Thoracic aorta (tissue), 2 donors: ENCODE measurements around the gene RNF4. TPM values are rescaled to one million over a fixed set of nuclear protein-coding genes. Genes with fewer than 3 reads are reported as not detected.

ENCODE experiments used
- ATAC-seq: fragments of 150-250 bp; one replicate; pipeline ENCODE4 v1.8.0; 2017; ENCODE audit warnings: low read depth; ENCODE audit not compliant: insufficient number of reproducible peaks, low FRiP score
- DNase-seq: peaks from one replicate; pipeline ENCODE4 v3.0.0-alpha.2; 2020; ENCODE audit warnings: low spot score
- H3K27ac ChIP-seq, 2 donors: fragments of 200-600 bp; sonication (generic); 1 replicate in 1 of 2; 2 replicates in 1 of 2; pipeline ENCODE4 v1.5.1; 2016; ENCODE audit warnings: mild to moderate bottlenecking in 2 of 2, moderate library complexity in 2 of 2
- H3K27me3 ChIP-seq: fragments of 200-600 bp; sonication (generic); replicated peaks from 2 replicates; pipeline ENCODE4 v1.6.0; 2016; ENCODE audit warnings: mild to moderate bottlenecking; ENCODE audit not compliant: insufficient read depth
- H3K36me3 ChIP-seq: fragments of 200-600 bp; sonication (generic); one replicate; pipeline ENCODE4 v1.5.1; 2016
- H3K4me1 ChIP-seq, 2 donors: fragments of 200-600 bp; sonication (generic); 1 replicate in 1 of 2; 2 replicates in 1 of 2; pipeline versions ENCODE4 v1.5.1 to v1.6.0; 2016; ENCODE audit warnings: low read depth in 2 of 2, mild to moderate bottlenecking in 1 of 2; ENCODE audit not compliant: control insufficient read depth in 1 of 2
- H3K4me3 ChIP-seq: fragments of 200-600 bp; sonication (generic); 2 replicates; pipeline ENCODE4 v1.5.1; 2016; ENCODE audit warnings: mild to moderate bottlenecking
- H3K9me3 ChIP-seq: fragments of 200-600 bp; sonication (generic); 2 replicates; pipeline ENCODE4 v1.5.1; 2016
- total RNA-seq, 2 donors: library from RNA; depleted of rRNA; stranded (reverse); fragments of >200 nt; gene quantifications; one replicate each; pipeline versions ENCODE4 v1.1.0 to v1.2.3, GENCODE V29; 2016
- TF ChIP-seq, protein P1 (sequence below): fragments of 200-600 bp; sonication (generic); IDR thresholded peaks from one replicate; pipeline ENCODE4 v1.5.1; 2019; ENCODE audit warnings: antibody characterized with exemption

The RNF4 gene
- total RNA-seq, 2 donors from 2014 or later, result 29.8 to 83.1 TPM

DNA sequence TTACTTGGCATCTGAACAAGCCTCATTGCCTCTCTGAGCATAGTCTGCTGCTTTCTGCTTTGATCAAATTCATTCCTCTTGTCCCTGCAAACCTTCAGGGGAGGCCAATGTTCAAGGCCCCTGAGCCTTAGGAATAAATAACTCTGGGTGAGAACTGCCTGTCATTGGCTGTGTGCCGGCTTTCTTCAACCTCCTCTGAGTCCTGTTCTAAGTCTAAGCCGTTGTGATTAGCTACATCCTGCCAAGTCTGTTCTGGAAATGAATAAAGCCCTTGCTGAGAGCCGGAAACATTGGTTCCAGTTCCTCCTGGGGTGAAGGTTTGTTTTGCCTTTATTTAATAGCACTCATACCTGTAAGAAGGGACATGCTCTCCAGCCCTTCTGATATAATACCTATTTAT is 13.8 kb downstream of the RNF4 start:
- Histone ChIP-seq H3K36me3 (no peaks in the 10 kb centered on the region), H3K27ac (peak overlapping the region; percentile 3 to 42), H3K4me1 (peaks cover 52 to 61% of the 10 kb centered on the region in 2 donors), H3K27me3 (no peaks in the 10 kb centered on the region), H3K9me3 (no peaks in the 10 kb centered on the region), H3K4me3 (peak overlapping the region; percentile 5)
- no peak for DNase-seq
- TF ChIP-seq, protein P1, sequence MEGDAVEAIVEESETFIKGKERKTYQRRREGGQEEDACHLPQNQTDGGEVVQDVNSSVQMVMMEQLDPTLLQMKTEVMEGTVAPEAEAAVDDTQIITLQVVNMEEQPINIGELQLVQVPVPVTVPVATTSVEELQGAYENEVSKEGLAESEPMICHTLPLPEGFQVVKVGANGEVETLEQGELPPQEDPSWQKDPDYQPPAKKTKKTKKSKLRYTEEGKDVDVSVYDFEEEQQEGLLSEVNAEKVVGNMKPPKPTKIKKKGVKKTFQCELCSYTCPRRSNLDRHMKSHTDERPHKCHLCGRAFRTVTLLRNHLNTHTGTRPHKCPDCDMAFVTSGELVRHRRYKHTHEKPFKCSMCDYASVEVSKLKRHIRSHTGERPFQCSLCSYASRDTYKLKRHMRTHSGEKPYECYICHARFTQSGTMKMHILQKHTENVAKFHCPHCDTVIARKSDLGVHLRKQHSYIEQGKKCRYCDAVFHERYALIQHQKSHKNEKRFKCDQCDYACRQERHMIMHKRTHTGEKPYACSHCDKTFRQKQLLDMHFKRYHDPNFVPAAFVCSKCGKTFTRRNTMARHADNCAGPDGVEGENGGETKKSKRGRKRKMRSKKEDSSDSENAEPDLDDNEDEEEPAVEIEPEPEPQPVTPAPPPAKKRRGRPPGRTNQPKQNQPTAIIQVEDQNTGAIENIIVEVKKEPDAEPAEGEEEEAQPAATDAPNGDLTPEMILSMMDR, result no peak
- peak; percentile 59 for ATAC-seq

DNA sequence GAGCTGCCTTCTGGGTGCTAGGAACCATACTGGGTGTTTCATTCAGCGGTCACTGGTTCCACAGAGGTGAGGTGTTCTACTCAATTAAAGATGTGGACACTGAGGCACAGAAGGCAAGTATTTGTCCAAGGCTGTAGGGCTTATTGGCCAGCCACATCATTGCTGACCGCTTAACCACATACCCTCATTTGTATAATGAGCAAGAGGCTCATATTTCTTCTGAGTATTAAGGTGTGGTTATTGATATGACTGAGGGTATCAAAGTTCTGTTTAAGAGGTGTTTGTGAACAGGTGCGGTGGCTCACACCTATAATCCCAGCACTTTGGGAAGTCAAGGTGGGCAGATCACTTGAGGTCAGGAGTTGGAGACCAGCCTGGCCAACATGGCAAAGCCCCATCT is 14.3 kb downstream of the RNF4 start:
- H3K27ac ChIP-seq, result peak overlapping the region; percentile 3 to 42
- DNase-seq, result no peak
- H3K4me3 ChIP-seq, result no peak overlapping the region
- ATAC-seq, result no peak
- no peaks in the 10 kb centered on the region for H3K9me3 ChIP-seq
- no peaks in the 10 kb centered on the region for H3K36me3 ChIP-seq
- TF ChIP-seq, protein P1, result no peak
- peaks cover 48 to 56% of the 10 kb centered on the region in 2 donors for H3K4me1 ChIP-seq
- H3K27me3 ChIP-seq, result no peaks in the 10 kb centered on the region

DNA sequence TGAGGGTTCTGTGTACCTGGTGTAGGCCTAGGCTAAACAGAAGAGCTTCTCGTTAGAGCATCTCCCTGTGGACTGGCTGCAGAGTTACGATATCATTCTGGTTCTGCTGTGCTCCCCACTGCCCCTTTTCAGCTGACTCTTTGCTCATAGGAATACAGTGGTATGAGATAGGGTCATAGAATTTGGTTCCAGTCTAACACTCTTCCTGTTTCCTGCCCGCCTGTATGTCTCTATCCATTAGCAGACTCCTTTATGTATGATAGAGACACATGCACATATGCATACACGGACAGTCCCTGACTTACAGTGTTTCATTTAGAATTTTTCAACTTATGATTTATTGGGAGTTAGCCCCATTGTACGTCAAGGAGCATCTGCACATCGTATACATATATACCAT is 15.3 kb downstream of the RNF4 start:
- TF ChIP-seq, protein P1, result no peak
- Histone ChIP-seq H3K27ac (no peak overlapping the region), H3K27me3 (no peaks in the 10 kb centered on the region), H3K4me1 (peaks cover 48 to 50% of the 10 kb centered on the region in 2 donors), H3K4me3 (no peak overlapping the region), H3K9me3 (no peaks in the 10 kb centered on the region), H3K36me3 (no peaks in the 10 kb centered on the region)
- ATAC-seq, result no peak
- DNase-seq, result no peak

DNA sequence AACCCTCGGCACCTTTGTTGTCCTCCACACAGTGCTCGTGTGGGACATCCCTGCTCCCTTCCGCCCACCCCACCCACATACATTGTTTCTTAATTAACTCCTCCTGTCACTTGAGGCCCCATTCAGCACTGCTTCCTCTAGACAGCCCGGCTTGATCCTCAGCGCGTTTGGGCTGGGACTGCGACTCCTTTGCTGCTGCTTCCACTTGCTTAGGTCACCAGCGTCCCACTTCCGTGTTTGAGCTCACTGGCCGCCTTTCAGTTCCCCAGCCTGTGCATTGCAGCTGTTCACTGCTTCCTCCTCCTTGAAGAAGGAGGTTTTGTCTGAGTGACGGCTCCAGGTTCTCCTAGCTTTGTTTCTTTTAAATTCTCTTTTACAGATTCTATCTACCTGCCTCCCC is 16.1 kb downstream of the RNF4 start:
- H3K4me3 ChIP-seq, result no peak overlapping the region
- no peaks in the 10 kb centered on the region for H3K36me3 ChIP-seq
- no peaks in the 10 kb centered on the region for H3K27me3 ChIP-seq
- peaks cover 45 to 58% of the 10 kb centered on the region in 2 donors for H3K4me1 ChIP-seq
- ATAC-seq (no peak), DNase-seq (no peak)
- TF ChIP-seq, protein P1, result no peak
- H3K9me3 ChIP-seq, result no peaks in the 10 kb centered on the region
- H3K27ac ChIP-seq, result peak overlapping the region in 1 of 2 donors; percentile 24

DNA sequence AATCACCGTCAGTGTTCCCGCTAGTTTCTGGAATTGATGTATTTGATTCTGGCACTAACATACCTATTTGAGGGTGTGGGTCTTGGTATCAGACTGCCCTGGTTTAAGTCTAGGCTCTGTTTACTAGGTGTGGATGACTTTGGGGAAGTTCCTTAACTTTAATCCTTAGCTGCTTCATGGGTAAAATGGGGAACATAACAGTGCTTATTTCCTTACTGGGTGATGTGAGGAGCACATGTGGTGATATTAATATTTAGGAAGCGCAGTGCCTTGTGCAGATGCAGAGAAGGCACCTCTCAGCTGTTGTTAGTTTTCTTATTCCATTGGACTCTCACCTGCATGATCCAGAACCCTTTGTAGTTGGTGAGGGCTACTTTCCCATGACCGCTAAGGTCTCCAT is 17.1 kb downstream of the RNF4 start:
- ATAC-seq (no peak), DNase-seq (no peak)
- Histone ChIP-seq H3K27me3 (no peaks in the 10 kb centered on the region), H3K27ac (no peak overlapping the region), H3K36me3 (peaks cover 5% of the 10 kb centered on the region), H3K4me3 (no peak overlapping the region), H3K9me3 (no peaks in the 10 kb centered on the region), H3K4me1 (peaks cover 38 to 56% of the 10 kb centered on the region in 2 donors)
- TF ChIP-seq, protein P1, result no peak
